HepG2 (cell line): ENCODE measurements around the gene MOCS1. TPM values are rescaled to one million over a fixed set of nuclear protein-coding genes. Genes with fewer than 3 reads are reported as not detected.

Experiments used
- ATAC-seq: fragments of 200-7000 bp; cut with Tn5 transposase; 3 replicates; pipeline ENCODE4 v1.9.1; 2020; ENCODE audit warnings: mild to moderate bottlenecking, moderate library complexity
- BruUV-seq: library from RNA; stranded (reverse); fragments of 400-500 nt; replicated peaks from 2 replicates; lab custom pipeline; 2021; lab: Mats Ljungman, UMichigan
- CTCF ChIA-PET: fragments of 300-600 bp; formaldehyde crosslinking; extraction: SDS; loops from one replicate; lab custom pipeline; 2021; ENCODE audit warnings: low total read pairs, inconsistent platforms, low intra/inter-chr PET ratio; lab: Yijun Ruan, JAX
- POLR2A ChIA-PET: fragments of 350-600 bp; sonication (Branson Sonifier 250); formaldehyde crosslinking; loops from one replicate; lab custom pipeline; 2020; ENCODE audit warnings: antibody characterized with exemption, inconsistent platforms; lab: Yijun Ruan, JAX
- DNase-seq: peaks from one replicate; pipeline ENCODE4 v3.0.0-alpha.2; 2015; ENCODE audit warnings: low spot score
- FAIRE-seq: peaks from 3 replicates; lab custom pipeline; 2011; peaks lifted over from hg19 to GRCh38; lab: Jason Lieb, UNC
- H2AFZ ChIP-seq: one replicate; pipeline ENCODE4 v1.6.1; 2011; ENCODE audit warnings: low read length, inconsistent platforms
- H3K27ac ChIP-seq: fragments of 300-600 bp; 3 replicates; pipeline ENCODE4 v1.8.0; 2011; ENCODE audit warnings: mixed run types, mild to moderate bottlenecking, mixed read lengths, low read length, inconsistent platforms; ENCODE audit not compliant: insufficient read depth; ENCODE audit errors: extremely low read length
- H3K27me3 ChIP-seq, 2 experiments: fragments of 200-600 bp in 1 of 2; 2 replicates in 1 of 2; 3 replicates in 1 of 2; pipeline versions ENCODE4 v1.6.0 to v1.8.0; 2011; ENCODE audit warnings: low read length in 2 of 2, mild to moderate bottlenecking in 2 of 2, moderate library complexity in 2 of 2, inconsistent platforms in 1 of 2; ENCODE audit not compliant: insufficient read depth in 2 of 2, control insufficient read depth in 1 of 2
- H3K36me3 ChIP-seq, 2 experiments: fragments of 200-600 bp in 1 of 2; replicated peaks in 1 of 2; 2 replicates in 1 of 2; 3 replicates in 1 of 2; pipeline versions ENCODE4 v1.5.1 to v1.8.0; 2011; ENCODE audit warnings: low read length in 2 of 2, inconsistent platforms in 1 of 2; ENCODE audit not compliant: insufficient read depth in 2 of 2, control insufficient read depth in 1 of 2
- H3K4me1 ChIP-seq: 2 replicates; pipeline ENCODE4 v1.5.1; 2012; ENCODE audit warnings: low read length, inconsistent platforms; ENCODE audit not compliant: insufficient read depth
- H3K4me2 ChIP-seq: 2 replicates; pipeline ENCODE4 v1.6.0; 2011; ENCODE audit warnings: low read depth, low read length, inconsistent platforms
- H3K4me3 ChIP-seq, 3 experiments: fragments of 200-600 bp in 1 of 3; sonication (generic), shearing (Covaris generic) in 1 of 3; replicated peaks in 1 of 3; 2 replicates each; pipeline ENCODE4 v1.5.1; 2011 to 2016; ENCODE audit warnings: low read length in 3 of 3, inconsistent platforms in 2 of 3, low read depth in 2 of 3, mild to moderate bottlenecking in 2 of 3, control low read depth in 1 of 3, mixed read lengths in 1 of 3; ENCODE audit not compliant: insufficient read depth in 1 of 3
- H3K79me2 ChIP-seq: one replicate; pipeline ENCODE4 v1.6.1; 2011; ENCODE audit warnings: low read length, inconsistent platforms; ENCODE audit not compliant: insufficient read depth
- H3K9ac ChIP-seq: 2 replicates; pipeline ENCODE4 v1.6.0; 2011; ENCODE audit warnings: mild to moderate bottlenecking, low read depth, low read length, inconsistent platforms; ENCODE audit not compliant: insufficient read depth
- H3K9me3 ChIP-seq: 2 replicates; pipeline ENCODE4 v1.5.1; 2012; ENCODE audit warnings: mild to moderate bottlenecking, low read length
- H4K20me1 ChIP-seq: 2 replicates; pipeline ENCODE4 v1.6.0; 2011; ENCODE audit warnings: inconsistent platforms, mild to moderate bottlenecking, low read length, moderate library complexity; ENCODE audit not compliant: insufficient read depth
- ARHGAP35 ChIP-seq: sonication (generic); formaldehyde crosslinking; IDR thresholded peaks from 2 replicates; pipeline ENCODE4 v1.9.0; 2022; ENCODE audit warnings: mild to moderate bottlenecking, inconsistent platforms, moderate library complexity, missing genetic modification reagents, borderline replicate concordance
- CERS6 ChIP-seq: sonication (generic); formaldehyde crosslinking; IDR thresholded peaks from 2 replicates; pipeline ENCODE4 v1.5.0; 2020; ENCODE audit warnings: missing genetic modification reagents
- DRAP1 ChIP-seq: IDR thresholded peaks from 2 replicates; pipeline ENCODE4 v1.6.1; 2016; ENCODE audit warnings: missing genetic modification reagents, missing compliant biosample characterization
- NFATC3 ChIP-seq: sonication (generic); formaldehyde crosslinking; IDR thresholded peaks from 2 replicates; pipeline ENCODE4 v1.5.1; 2020; ENCODE audit warnings: mild to moderate bottlenecking, missing genetic modification reagents
- NKX3-1 ChIP-seq: sonication (generic); formaldehyde crosslinking; IDR thresholded peaks from 2 replicates; pipeline ENCODE4 v1.5.0; 2020; ENCODE audit warnings: missing genetic modification reagents
- PRDM4 ChIP-seq: sonication (generic); formaldehyde crosslinking; IDR thresholded peaks from 2 replicates; pipeline ENCODE4 v1.9.0; 2021; ENCODE audit warnings: missing genetic modification reagents, borderline replicate concordance
- SMAD3 ChIP-seq: sonication (generic); formaldehyde crosslinking; IDR thresholded peaks from 2 replicates; pipeline ENCODE4 v1.4.0; 2020; ENCODE audit warnings: missing genetic modification reagents
- SP2 ChIP-seq: sonication (generic); formaldehyde crosslinking; IDR thresholded peaks from 2 replicates; pipeline ENCODE4 v1.5.1; 2020; ENCODE audit warnings: mild to moderate bottlenecking, missing genetic modification reagents
- SRSF4 ChIP-seq: fragments of 200-400 bp; formaldehyde crosslinking; IDR thresholded peaks from one replicate; pipeline ENCODE4 v1.6.1; 2018; ENCODE audit warnings: mild to moderate bottlenecking, low read depth, low read length, moderate library complexity; ENCODE audit not compliant: poor library complexity, severe bottlenecking
- TBX3 ChIP-seq: fragments of 450-650 bp; IDR thresholded peaks from 2 replicates; pipeline ENCODE4 v1.6.1; 2017; ENCODE audit warnings: antibody characterized with exemption, mild to moderate bottlenecking, inconsistent platforms, borderline replicate concordance
- U2AF1 ChIP-seq: fragments of 200-400 bp; formaldehyde crosslinking; optimal IDR thresholded peaks from 2 replicates; pipeline ENCODE3; 2017; ENCODE audit warnings: mild to moderate bottlenecking, low read depth, low read length
- ZNF260 ChIP-seq: sonication (generic); formaldehyde crosslinking; IDR thresholded peaks from 2 replicates; pipeline ENCODE4 v1.4.0; 2020; ENCODE audit warnings: missing genetic modification reagents, low read depth, mild to moderate bottlenecking, borderline replicate concordance
- ZNF484 ChIP-seq: sonication (generic); formaldehyde crosslinking; IDR thresholded peaks from 2 replicates; pipeline ENCODE4 v1.5.1; 2020; ENCODE audit warnings: mild to moderate bottlenecking, low read depth, missing genetic modification reagents, borderline replicate concordance
- ZNF607 ChIP-seq: sonication (generic); formaldehyde crosslinking; IDR thresholded peaks from 2 replicates; pipeline ENCODE4 v1.5.1; 2020; ENCODE audit warnings: missing genetic modification reagents, mild to moderate bottlenecking, borderline replicate concordance
- ZXDC ChIP-seq: sonication (generic); formaldehyde crosslinking; IDR thresholded peaks from 2 replicates; pipeline ENCODE4 v1.5.0; 2020; ENCODE audit warnings: mild to moderate bottlenecking, missing genetic modification reagents
- WGBS: methylation state at CpG from one replicate; pipeline ENCODE4 v1.1.6; 2017; ENCODE audit warnings: low lambda C conversion rate; 5-methylcytosine and 5-hydroxymethylcytosine counted together
- in situ Hi-C: cut with HindIII; loops from 2 replicates; pipeline ENCODE4 v1.10.0; 2017; ENCODE audit warnings: low pct_unique_long_range_greater_than_20kb; ENCODE audit not compliant: extremely low pct_ligation_motif_present
- intact Hi-C: fragments of 100-400 bp; cut with micrococcal nuclease; formaldehyde crosslinking; loops from one replicate; pipeline ENCODE4 v1.10.0; 2022; ENCODE audit not compliant: unreplicated experiment
- polyA plus RNA-seq, 8 experiments: library from polyadenylated mRNA; depleted of rRNA in 3 of 8; stranded (reverse) in 7 of 8; unstranded in 1 of 8; fragments of >200 nt; fragmentation: Illumina TruSeq in 4 of 8; extraction: Trizol in 4 of 8; gene quantifications; 2 replicates each; pipeline versions ENCODE4 v1.2.1 to v1.2.3, GENCODE V29; 2011 to 2016; ENCODE audit warnings: low read depth in 4 of 8, missing spikeins in 1 of 8, mixed read lengths in 1 of 8; ENCODE audit not compliant: insufficient read depth in 1 of 8
- total RNA-seq, 5 experiments: library from RNA; depleted of rRNA; stranded (reverse); fragments of >200 nt; fragmentation: Illumina TruSeq; extraction: Trizol; gene quantifications; 2 replicates each; pipeline ENCODE4 v1.2.3, GENCODE V29; 2016; ENCODE audit warnings: low read depth in 1 of 5

Gene MOCS1
- total and polyA plus RNA-seq, 2 of the 13 experiments (the other 11 are each of a cell fraction or from before 2014, with no cell fraction given) = 5.3 to 11.7 TPM

GRCh38 chr6:39907871-39908575, 26.2 kb downstream of the MOCS1 start (continued):
- no peak for TF ChIP-seq CERS6
- TF ChIP-seq TBX3 = no peak
- no peak for TF ChIP-seq SP2 (CRISPR knock-in tag)
- TF ChIP-seq ZNF484 = no peak
- TF ChIP-seq NFATC3 (CRISPR knock-in tag) = no peak

- ChIA-PET CTCF (no interaction called here), POLR2A (no interaction called here)
- Histone ChIP-seq H3K27ac (no peak overlapping the region), H3K9ac (no peak overlapping the region), H3K79me2 (no peaks in the 10 kb centered on the region), H3K9me3 (no peaks in the 10 kb centered on the region), H3K36me3 (no peaks in the 10 kb centered on the region), H2AFZ (no peak overlapping the region), H3K27me3 (no peaks in the 10 kb centered on the region), H3K4me3 (no peak overlapping the region)
- DNase-seq = no peak
- FAIRE-seq = no peak
- intact Hi-C loops (no loop called here), in situ Hi-C loops (no loop called here)
- 95% methylated on average over 9 of the region's 13 CpGs for WGBS
- ATAC-seq = no peak
- TF ChIP-seq DRAP1 (no peak), ZNF607 (no peak), U2AF1 (no peak), SRSF4 (no peak), SMAD3 (CRISPR knock-in tag) (no peak), ZXDC (CRISPR knock-in tag) (no peak), NKX3-1 (CRISPR knock-in tag) (no peak), ARHGAP35 (no peak), ZNF260 (CRISPR knock-in tag) (no peak), CERS6 (no peak), PRDM4 (CRISPR knock-in tag) (no peak)
- TF ChIP-seq, all 625 proteins: peak for 0
- H3K4me1 ChIP-seq = no peaks in the 10 kb centered on the region
- no peak overlapping the region for H3K4me2 ChIP-seq
- no TSS peak for BruUV-seq
- H4K20me1 ChIP-seq = no peaks in the 10 kb centered on the region
Measured at GRCh38 chr6:39906318-39906761, 27.9 kb downstream of the MOCS1 start.
